ENCODE results near the gene TOMM70.

GRCh38 chr3:100324044-100324443 is 76.8 kb downstream of the TOMM70 start:
- TF ChIP-seq, protein P1, sequence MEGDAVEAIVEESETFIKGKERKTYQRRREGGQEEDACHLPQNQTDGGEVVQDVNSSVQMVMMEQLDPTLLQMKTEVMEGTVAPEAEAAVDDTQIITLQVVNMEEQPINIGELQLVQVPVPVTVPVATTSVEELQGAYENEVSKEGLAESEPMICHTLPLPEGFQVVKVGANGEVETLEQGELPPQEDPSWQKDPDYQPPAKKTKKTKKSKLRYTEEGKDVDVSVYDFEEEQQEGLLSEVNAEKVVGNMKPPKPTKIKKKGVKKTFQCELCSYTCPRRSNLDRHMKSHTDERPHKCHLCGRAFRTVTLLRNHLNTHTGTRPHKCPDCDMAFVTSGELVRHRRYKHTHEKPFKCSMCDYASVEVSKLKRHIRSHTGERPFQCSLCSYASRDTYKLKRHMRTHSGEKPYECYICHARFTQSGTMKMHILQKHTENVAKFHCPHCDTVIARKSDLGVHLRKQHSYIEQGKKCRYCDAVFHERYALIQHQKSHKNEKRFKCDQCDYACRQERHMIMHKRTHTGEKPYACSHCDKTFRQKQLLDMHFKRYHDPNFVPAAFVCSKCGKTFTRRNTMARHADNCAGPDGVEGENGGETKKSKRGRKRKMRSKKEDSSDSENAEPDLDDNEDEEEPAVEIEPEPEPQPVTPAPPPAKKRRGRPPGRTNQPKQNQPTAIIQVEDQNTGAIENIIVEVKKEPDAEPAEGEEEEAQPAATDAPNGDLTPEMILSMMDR (IDR thresholded peaks at IDR 0.05; ENCODE audit: low read length), result no peak
- TF ChIP-seq EZH2 (IDR thresholded peaks at IDR 0.05; ENCODE audit: borderline replicate concordance, low read length), result no peak
